KMS-11 (cell line): ENCODE measurements around the gene TLCD3A.

Source experiments
- H2AFZ ChIP-seq: fragments of 200-600 bp; sonication (generic); 2 replicates; pipeline ENCODE4 v1.6.1; 2016; ENCODE audit warnings: antibody characterized with exemption, mixed run types, low read depth
- H3K27ac ChIP-seq: fragments of 200-600 bp; sonication (generic); 2 replicates; pipeline ENCODE4 v1.6.1; 2016; ENCODE audit warnings: mild to moderate bottlenecking, mixed run types
- H3K27me3 ChIP-seq: fragments of 200-600 bp; sonication (generic); 2 replicates; pipeline ENCODE4 v1.6.1; 2017; ENCODE audit warnings: mild to moderate bottlenecking, low read depth, mixed run types, moderate library complexity; ENCODE audit not compliant: insufficient read depth
- H3K36me3 ChIP-seq: fragments of 200-600 bp; sonication (generic); 2 replicates; pipeline ENCODE4 v1.6.1; 2017; ENCODE audit warnings: mild to moderate bottlenecking, mixed run types; ENCODE audit not compliant: insufficient read depth
- H3K4me1 ChIP-seq: fragments of 200-600 bp; sonication (generic); 2 replicates; pipeline ENCODE4 v1.6.1; 2016; ENCODE audit warnings: mild to moderate bottlenecking, low read depth, mixed run types; ENCODE audit not compliant: poor library complexity, severe bottlenecking
- H3K4me2 ChIP-seq: fragments of 200-600 bp; sonication (generic); 2 replicates; pipeline ENCODE4 v1.7.0; 2016; ENCODE audit warnings: mild to moderate bottlenecking, mixed run types
- H3K4me3 ChIP-seq: fragments of 200-600 bp; sonication (generic); IDR thresholded peaks from 2 replicates; pipeline ENCODE4 v1.6.1; 2017; ENCODE audit warnings: low read depth, low read length, mixed read lengths; ENCODE audit not compliant: insufficient read depth
- H3K79me2 ChIP-seq: fragments of 200-600 bp; sonication (generic); 2 replicates; pipeline ENCODE4 v1.6.1; 2016; ENCODE audit warnings: low read depth, mixed run types; ENCODE audit not compliant: insufficient read depth
- H3K9ac ChIP-seq: fragments of 200-600 bp; sonication (generic); 2 replicates; pipeline ENCODE4 v1.6.1; 2016; ENCODE audit warnings: mild to moderate bottlenecking, mixed run types
- H4K20me1 ChIP-seq: fragments of 200-600 bp; sonication (generic); 2 replicates; pipeline ENCODE4 v1.6.1; 2016; ENCODE audit warnings: mild to moderate bottlenecking, mixed run types; ENCODE audit not compliant: insufficient read depth
- TF ChIP-seq, protein P1 (sequence below): fragments of 200-600 bp; sonication (generic); conservative IDR thresholded peaks from 2 replicates; pipeline ENCODE4 v1.6.1; 2017; ENCODE audit warnings: low read depth, mild to moderate bottlenecking, antibody characterized with exemption, low read length, moderate library complexity, mixed read lengths

TLCD3A gene

DNA sequence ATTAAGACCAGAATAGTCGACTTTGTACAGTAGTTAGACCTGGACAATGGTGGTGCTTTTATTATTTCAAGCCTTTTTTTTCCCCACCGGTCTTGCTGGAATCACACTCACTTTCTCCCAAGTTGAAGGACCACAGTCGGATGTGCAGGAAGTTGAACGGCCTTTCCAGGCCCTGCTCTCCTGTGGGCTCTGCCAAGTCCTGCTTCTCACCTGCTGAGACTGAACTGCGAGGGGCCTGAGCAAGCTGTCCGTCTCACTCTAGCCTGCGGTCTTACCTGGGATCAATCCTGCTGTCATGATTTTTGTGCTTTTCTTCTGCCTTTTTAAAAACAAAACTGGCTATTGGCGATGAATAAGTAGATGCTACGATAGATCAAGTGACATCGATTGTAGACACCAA, 1.3 kb downstream of the TLCD3A start:
- no peak overlapping the region for H3K9ac ChIP-seq
- H3K79me2 ChIP-seq, result no peaks in the 10 kb centered on the region
- no peaks in the 10 kb centered on the region for H3K4me1 ChIP-seq
- H3K4me3 ChIP-seq, result no peak overlapping the region
- peak overlapping the region; percentile 29; the same call in 1 of the 2 replicates for H3K4me2 ChIP-seq
- TF ChIP-seq, protein P1, sequence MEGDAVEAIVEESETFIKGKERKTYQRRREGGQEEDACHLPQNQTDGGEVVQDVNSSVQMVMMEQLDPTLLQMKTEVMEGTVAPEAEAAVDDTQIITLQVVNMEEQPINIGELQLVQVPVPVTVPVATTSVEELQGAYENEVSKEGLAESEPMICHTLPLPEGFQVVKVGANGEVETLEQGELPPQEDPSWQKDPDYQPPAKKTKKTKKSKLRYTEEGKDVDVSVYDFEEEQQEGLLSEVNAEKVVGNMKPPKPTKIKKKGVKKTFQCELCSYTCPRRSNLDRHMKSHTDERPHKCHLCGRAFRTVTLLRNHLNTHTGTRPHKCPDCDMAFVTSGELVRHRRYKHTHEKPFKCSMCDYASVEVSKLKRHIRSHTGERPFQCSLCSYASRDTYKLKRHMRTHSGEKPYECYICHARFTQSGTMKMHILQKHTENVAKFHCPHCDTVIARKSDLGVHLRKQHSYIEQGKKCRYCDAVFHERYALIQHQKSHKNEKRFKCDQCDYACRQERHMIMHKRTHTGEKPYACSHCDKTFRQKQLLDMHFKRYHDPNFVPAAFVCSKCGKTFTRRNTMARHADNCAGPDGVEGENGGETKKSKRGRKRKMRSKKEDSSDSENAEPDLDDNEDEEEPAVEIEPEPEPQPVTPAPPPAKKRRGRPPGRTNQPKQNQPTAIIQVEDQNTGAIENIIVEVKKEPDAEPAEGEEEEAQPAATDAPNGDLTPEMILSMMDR, result no peak
- no peaks in the 10 kb centered on the region for H3K27me3 ChIP-seq
- H4K20me1 ChIP-seq, result no peaks in the 10 kb centered on the region
- no peak overlapping the region for H2AFZ ChIP-seq
- H3K36me3 ChIP-seq, result no peaks in the 10 kb centered on the region
- no peak overlapping the region for H3K27ac ChIP-seq

DNA sequence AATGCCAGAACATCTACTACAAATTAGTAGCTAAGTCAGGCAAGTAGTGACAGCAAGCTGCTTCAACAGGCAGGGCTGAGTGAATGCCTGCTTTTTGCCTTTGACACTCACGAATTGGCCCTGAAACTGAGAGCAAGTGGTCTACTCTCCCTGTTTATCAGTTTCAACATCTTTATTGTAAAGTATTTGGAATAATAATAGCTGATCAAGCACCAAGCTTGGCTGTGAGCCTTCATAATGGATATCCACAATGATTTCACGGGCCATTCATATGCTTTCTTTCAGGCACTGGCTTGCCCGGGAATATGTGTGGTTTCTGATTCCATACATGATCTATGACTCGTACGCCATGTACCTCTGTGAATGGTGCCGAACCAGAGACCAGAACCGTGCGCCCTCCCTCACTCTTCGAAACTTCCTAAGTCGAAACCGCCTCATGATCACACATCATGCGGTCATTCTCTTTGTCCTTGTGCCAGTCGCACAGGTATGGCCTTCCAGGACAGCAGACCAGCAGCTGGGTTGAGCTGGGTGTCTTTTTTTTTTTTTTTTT, 5.2 kb downstream of the TLCD3A start:
- no peaks in the 10 kb centered on the region for H3K4me1 ChIP-seq
- H3K79me2 ChIP-seq, result no peaks in the 10 kb centered on the region
- no peaks in the 10 kb centered on the region for H4K20me1 ChIP-seq
- no peaks in the 10 kb centered on the region for H3K36me3 ChIP-seq
- TF ChIP-seq, protein P1, result no peak
- H3K9ac ChIP-seq, result no peak overlapping the region
- no peak overlapping the region for H3K27ac ChIP-seq
- no peaks in the 10 kb centered on the region for H3K27me3 ChIP-seq
- no peak overlapping the region for H3K4me3 ChIP-seq
- no peak overlapping the region for H2AFZ ChIP-seq
- H3K4me2 ChIP-seq, result no peak overlapping the region

DNA sequence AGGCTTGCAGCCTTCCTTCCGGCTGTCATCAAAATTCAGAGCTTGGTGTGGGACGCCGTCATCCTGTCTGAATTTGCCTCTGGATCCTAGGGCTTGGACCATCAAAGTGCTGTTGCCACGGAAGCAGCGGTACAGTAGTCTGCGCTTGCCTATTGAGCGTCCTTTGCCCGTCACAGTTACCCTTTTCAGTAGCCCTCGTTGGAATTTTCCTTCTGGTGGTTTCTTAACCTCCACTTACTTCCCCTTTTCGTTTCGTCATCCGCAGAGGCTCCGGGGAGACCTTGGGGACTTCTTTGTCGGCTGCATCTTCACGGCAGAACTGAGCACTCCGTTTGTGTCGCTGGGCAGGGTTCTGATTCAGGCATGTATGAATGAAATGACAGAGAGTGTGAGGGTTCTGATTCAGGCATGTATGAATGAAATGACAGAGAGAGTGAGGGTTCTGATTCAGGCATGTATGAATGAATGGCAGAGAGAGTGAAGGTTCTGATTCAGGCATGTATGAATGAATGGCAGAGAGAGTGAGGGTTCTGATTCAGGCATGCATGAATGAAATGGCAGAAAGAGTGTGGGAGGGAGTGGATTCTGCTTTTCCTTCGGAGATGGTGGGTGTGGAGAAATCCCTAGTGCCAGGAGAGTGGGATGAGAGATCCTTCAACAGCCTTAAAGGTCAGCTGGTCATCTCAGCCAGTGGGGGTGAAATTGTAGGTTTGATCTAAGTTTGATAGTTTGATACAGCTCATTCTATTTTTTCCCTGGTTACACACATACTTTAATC, 8.0 kb downstream of the TLCD3A start:
- no peaks in the 10 kb centered on the region for H3K4me1 ChIP-seq
- H3K27me3 ChIP-seq, result no peaks in the 10 kb centered on the region
- H3K4me2 ChIP-seq, result no peak overlapping the region
- no peak overlapping the region for H2AFZ ChIP-seq
- H3K36me3 ChIP-seq, result no peaks in the 10 kb centered on the region; the same call in 1 of the 2 replicates
- no peak overlapping the region for H3K9ac ChIP-seq
- no peak overlapping the region for H3K4me3 ChIP-seq
- H3K27ac ChIP-seq, result no peak overlapping the region
- TF ChIP-seq, protein P1, result no peak
- H4K20me1 ChIP-seq, result no peaks in the 10 kb centered on the region
- H3K79me2 ChIP-seq, result no peaks in the 10 kb centered on the region

DNA sequence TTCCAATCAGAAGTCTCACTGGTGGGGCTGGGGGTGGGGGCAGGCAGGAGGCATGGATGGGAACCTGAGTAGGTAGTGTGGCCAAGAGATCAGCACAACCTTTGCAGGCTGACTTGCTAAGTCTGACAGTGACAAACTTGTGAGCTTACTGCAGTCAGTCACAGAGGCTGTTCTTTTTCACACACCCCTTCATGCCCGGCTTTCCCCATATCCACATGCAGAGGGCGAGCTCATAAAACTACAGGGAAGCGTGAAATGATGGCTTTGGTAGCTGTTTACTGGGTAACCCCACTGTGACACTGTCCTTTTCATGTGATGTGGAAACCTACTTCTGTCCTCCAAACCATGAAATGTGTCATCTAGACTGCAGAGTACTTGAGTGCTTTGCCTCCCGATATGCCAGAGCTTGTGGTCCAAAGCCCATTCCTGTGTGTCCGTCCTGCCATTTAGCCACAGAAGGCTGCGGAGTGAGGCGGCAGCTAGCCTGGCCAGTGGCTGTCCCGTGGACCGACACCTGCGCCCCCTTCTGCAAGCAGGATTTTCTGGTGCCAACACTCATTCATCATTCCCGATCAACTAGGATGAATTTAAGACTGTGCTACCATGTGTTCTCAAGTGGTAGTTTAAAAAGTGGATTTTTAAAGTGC, 9.9 kb downstream of the TLCD3A start:
- Histone ChIP-seq H3K4me2 (no peak overlapping the region), H4K20me1 (no peaks in the 10 kb centered on the region), H3K27ac (no peak overlapping the region), H3K27me3 (no peaks in the 10 kb centered on the region), H3K36me3 (no peaks in the 10 kb centered on the region; the same call in 1 of the 2 replicates), H3K4me1 (no peaks in the 10 kb centered on the region), H3K4me3 (no peak overlapping the region), H2AFZ (no peak overlapping the region), H3K9ac (no peak overlapping the region), H3K79me2 (no peaks in the 10 kb centered on the region)
- TF ChIP-seq, protein P1, result no peak
